Non-pigmented ciliary epithelial cell (primary cell): ENCODE data around the gene UBL4B.

ENCODE experiments used
- DNase-seq: peaks from one replicate; pipeline ENCODE4 v3.0.0-alpha.2; 2010; ENCODE audit warnings: low read depth

The UBL4B gene

DNA sequence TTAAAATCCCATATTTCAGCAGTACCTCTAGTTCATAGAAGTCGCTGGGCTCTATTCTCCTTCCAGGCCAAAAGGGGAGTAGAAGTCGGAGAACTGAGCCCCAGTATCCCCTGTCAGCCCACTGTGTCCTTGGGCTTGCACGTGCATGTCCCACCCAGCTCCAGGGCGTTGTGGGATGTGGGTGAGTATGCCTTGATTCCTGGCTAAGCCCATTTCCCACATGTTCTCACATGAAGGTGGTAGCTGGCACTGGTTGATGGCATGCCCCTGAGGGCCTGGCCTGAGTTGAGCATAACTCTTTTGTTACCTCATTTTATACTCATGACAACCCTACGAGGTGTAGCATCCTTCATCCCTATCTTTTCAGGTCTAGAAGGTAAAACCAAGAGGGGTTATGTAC is 46.0 kb downstream of the UBL4B start:
- no peak for DNase-seq

DNA sequence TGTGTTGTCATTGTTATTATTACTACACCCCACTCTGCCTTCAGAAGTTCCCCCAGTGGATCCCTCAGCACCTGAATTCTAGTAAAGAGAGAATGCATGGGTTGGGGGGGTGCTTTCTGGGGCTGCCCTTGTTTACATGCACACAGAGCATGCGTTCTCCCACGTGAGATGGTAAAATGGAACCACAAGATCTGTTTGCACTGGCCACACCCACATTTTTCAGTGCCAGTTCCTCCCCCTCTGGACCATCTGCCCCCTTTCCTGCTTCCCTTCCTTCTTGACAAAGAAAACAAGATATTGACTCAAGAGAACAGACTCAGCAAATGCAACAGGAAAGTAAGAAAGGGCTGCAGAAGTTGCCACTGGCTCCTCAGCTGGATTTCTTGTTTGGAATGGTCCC is 46.9 kb downstream of the UBL4B start:
- no peak for DNase-seq

DNA sequence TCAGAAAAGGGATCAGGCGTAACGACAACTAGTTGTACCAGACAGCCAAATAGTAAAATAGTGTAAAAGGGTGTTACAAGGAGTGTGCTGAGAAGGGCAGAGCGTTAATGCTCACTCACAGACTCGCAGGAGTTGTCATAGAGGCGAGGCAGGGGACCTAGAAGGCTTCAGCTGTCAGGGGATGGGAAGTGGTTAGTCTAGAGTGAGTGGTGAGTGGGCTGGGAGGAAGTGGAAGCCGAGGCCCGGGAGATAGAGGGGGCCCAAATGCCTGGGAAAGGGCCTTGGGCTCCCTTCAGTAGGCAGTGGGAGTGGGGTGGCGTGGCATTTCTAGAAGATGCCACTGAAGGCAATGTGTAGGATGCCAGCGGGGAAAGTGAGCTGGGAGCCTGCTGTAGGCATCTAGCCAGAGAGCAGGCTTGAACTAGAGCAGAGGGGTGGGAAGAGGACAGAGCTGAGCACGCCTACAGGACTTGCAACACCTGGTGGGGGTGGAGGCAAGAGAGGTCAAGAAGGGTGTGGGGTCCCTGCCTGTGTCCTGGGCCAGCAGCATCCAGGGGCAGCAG is 48.4 kb downstream of the UBL4B start:
- no peak for DNase-seq

DNA sequence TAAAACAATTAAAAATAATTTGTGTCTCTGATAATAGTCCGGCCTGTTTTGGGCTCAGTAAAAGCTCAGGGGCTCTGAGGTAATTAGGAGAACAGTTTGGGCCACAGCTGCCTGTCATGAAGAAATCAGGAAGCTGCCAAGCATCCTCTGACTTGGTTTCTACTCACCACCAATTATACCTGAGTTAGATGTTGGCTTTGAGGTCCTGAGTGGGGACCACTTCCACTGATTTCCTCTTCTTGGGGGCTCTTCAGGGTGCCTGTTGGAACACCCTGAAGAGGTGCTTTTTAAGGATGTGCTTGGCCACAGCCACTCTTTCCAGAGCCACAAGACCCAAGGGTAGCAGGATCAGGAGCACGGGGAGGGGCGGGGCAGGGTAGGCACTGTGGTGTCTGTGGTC is 48.9 kb downstream of the UBL4B start:
- no peak for DNase-seq

DNA sequence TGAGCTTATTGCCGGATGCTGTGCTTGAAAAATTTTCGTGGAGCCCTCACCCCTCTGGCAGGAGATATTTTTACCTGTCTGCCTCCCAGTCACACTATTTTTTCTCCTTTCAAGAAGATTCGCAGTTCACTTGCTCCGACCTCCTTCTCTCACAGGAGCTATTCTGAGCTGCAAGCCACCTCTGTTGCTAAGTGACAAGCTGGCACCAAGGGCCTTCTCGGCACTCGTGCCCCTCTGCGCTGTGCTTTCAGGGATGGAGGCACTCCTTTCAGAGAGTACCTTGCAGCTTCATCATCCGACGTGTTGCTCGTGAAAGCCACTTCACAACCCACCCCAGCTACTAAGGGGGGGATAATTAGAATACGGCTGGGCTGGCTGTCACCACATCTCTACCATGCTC is 49.6 kb downstream of the UBL4B start:
- DNase-seq: no peak
